ENCODE data around the gene IDI1.

The IDI1 gene

GRCh38 chr10:1063232-1063865, 14.4 kb upstream of the IDI1 start:
- DNase-seq (ENCODE audit: low read depth): no peak
- TF ChIP-seq CTCF (conservative IDR thresholded peaks at IDR 0.05; ENCODE audit: control insufficient read depth, insufficient read depth, low read depth, low read length): no peak
- no peak overlapping the region for H3K4me3 ChIP-seq (ENCODE audit: control insufficient read depth, low read depth, low read length)

- no peak overlapping the region for H3K4me3 ChIP-seq (ENCODE audit: control insufficient read depth, low read depth, low read length)
- no peak for TF ChIP-seq CTCF (conservative IDR thresholded peaks at IDR 0.05; ENCODE audit: control insufficient read depth, insufficient read depth, low read depth, low read length)
- no peak for DNase-seq (ENCODE audit: low read depth)
These were observed 13.2 kb upstream of the IDI1 start for GRCh38 chr10:1061930-1062774.

GRCh38 chr10:1059902-1060301, 11.0 kb upstream of the IDI1 start:
- H3K4me3 ChIP-seq (ENCODE audit: control insufficient read depth, low read depth, low read length): no peak overlapping the region
- no peak for TF ChIP-seq CTCF (conservative IDR thresholded peaks at IDR 0.05; ENCODE audit: control insufficient read depth, insufficient read depth, low read depth, low read length)
- no peak for DNase-seq (ENCODE audit: low read depth)

- no peak for TF ChIP-seq CTCF (conservative IDR thresholded peaks at IDR 0.05; ENCODE audit: control insufficient read depth, insufficient read depth, low read depth, low read length)
- DNase-seq (ENCODE audit: low read depth): no peak
- H3K4me3 ChIP-seq (ENCODE audit: control insufficient read depth, low read depth, low read length): no peak overlapping the region
These were observed 9.1 kb upstream of the IDI1 start for GRCh38 chr10:1058017-1058416.

GRCh38 chr10:1057106-1057657, 8.3 kb upstream of the IDI1 start:
- TF ChIP-seq CTCF (conservative IDR thresholded peaks at IDR 0.05; ENCODE audit: control insufficient read depth, insufficient read depth, low read depth, low read length): no peak
- DNase-seq (ENCODE audit: low read depth): no peak
- peak overlapping the region; percentile 90 for H3K4me3 ChIP-seq (ENCODE audit: control insufficient read depth, low read depth, low read length)

GRCh38 chr10:1056326-1057105, 7.6 kb upstream of the IDI1 start, which contains the start of gene WDR37:
TSS of gene WDR37 (plus strand) at chr10:1056385. CDS start at chr10:1072156, 15,771 bp downstream.
- TF ChIP-seq CTCF (conservative IDR thresholded peaks at IDR 0.05; ENCODE audit: control insufficient read depth, insufficient read depth, low read depth, low read length): no peak
- DNase-seq (ENCODE audit: low read depth): peak; percentile 93
- H3K4me3 ChIP-seq (ENCODE audit: control insufficient read depth, low read depth, low read length): peak within 1 kb of the TSS; percentile 90

Measured in fibroblast of mammary gland (primary cell).